GM18520 (cell line): ENCODE measurements around the gene MOGAT2.

ENCODE experiments used
- ATAC-seq: cut with Tn5 transposase; IDR thresholded peaks from one replicate; pipeline ENCODE4 v1.9.1; 2021; ENCODE audit not compliant: unreplicated experiment

The MOGAT2 gene

GRCh38 chr11:75776546-75776945 is 58.9 kb downstream of the MOGAT2 start:
- no peak for ATAC-seq

DNA sequence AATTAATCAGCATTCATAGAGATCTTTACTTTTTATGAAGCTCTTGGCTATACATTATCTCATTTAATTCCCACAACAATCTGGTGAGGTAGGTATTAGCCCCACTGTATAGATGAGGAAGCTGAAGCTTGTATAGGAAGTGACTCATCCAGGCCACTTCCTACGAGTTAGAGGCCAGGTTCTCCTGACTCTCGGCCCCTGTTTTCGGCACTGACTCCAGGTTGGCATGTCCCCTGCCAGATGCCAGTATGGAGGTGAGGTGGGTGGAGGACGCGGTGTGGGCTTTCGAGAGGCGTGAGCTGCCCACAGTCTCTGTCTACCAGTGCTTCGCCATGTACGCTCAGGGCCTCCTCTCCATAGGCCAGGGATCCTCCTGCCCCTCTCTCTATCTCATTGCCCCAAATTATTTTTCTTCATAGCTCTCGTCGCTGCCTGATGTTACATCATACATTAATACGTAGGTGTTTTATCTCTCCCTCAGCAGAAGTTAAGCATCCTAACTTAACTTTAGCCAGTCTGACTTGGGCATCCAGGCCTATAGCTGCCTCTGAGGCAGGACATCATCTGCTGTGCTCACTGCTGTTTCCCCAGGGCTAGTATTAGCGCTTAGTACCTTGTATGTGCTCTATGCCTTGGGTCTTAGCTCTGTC is 59.9 kb downstream of the MOGAT2 start:
- ATAC-seq, result no peak

- ATAC-seq, result no peak
These were observed 61.3 kb downstream of the MOGAT2 start for GRCh38 chr11:75778962-75779361.

- ATAC-seq, result no peak
These were observed 62.3 kb downstream of the MOGAT2 start for GRCh38 chr11:75779960-75780359.

DNA sequence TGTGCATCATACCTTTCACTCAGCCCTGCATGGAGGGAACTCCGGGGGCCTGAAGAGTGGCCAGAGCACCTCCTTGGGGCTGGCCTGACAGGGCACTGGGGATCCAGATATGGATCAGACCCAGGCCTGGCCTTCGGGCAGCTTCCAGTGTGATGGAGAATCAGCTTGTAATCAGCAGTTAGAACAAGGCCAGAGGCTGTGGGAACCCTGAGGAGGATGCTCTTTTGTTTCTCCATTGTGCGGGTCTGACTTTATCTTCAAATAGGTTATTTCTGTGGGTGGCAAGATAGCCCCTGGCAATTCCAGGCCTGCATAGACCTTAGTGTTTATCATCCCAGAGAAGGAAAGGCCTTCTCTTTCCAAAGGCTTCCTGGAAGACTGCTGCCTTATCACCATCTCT is 63.2 kb downstream of the MOGAT2 start:
- ATAC-seq, result no peak

DNA sequence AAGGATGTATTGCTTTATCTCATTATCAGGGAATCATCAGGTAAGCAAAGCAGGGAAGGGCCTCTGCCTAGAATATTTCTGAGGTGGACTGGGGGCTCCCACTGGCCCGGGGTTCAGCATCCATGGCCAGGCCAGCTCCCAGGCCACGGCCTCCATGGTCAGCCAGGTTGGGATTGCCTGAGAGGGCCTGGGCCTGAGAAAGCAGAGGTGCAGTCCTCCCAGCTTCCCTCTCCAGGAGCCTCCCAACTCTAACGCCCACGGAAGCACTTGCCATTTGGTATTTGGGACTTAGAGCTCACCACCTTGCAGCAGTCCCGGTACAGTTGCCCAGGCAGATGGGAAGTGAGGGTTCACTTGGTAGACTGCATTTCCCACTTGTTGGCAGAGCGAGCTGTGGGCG is 63.7 kb downstream of the MOGAT2 start:
- ATAC-seq, result no peak

DNA sequence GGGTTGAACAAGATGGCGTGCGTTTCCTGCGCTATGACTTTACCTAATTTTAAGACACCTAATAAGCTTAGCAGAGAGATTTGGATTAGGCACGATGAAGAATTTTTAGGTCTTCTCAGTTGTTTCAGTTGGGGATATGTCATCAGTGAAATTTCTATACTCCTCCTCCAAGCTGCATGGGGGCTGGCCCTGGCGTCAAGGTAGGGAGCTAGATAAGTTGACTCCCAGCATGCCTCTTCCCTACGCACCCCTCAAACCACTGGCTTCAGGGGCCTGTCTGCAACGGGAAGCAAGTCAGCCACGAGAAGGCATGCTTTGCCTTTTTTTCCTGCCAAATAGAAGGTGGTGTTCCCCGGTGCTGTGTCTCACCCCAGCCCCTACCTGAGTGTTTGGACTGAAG is 64.2 kb downstream of the MOGAT2 start:
- ATAC-seq, result no peak
